NCI-H524 treated with DMSO at 0.1 percent for 48 hours (cell line): Measurements from ENCODE around the gene TNRC6C.

ENCODE experiments used
- DNase-seq: peaks from one replicate; lab custom pipeline; 2025; lab: John Stamatoyannopoulos, UW

Gene TNRC6C

GRCh38 chr17:78013683-78014467 lies 55.4 kb downstream of the TNRC6C start:
- DNase-seq, result peak; percentile 47

GRCh38 chr17:78014646-78015045 lies 56.1 kb downstream of the TNRC6C start:
- peak; percentile 25 for DNase-seq

- no peak for DNase-seq
These were observed 58.3 kb downstream of the TNRC6C start for GRCh38 chr17:78016852-78017251.

GRCh38 chr17:78019367-78019975 lies 61.0 kb downstream of the TNRC6C start:
- DNase-seq, result no peak

- no peak for DNase-seq
These were observed 61.6 kb downstream of the TNRC6C start for GRCh38 chr17:78019976-78020716.

GRCh38 chr17:78020717-78021108 lies 62.2 kb downstream of the TNRC6C start:
- no peak for DNase-seq

- no peak for DNase-seq
These were observed 63.9 kb downstream of the TNRC6C start for GRCh38 chr17:78022425-78022824.

- no peak for DNase-seq
These were observed 64.5 kb downstream of the TNRC6C start for GRCh38 chr17:78023042-78023441.

GRCh38 chr17:78026381-78026780 lies 67.9 kb downstream of the TNRC6C start:
- DNase-seq, result no peak

- DNase-seq, result no peak
These were observed 68.6 kb downstream of the TNRC6C start for GRCh38 chr17:78027121-78027520.

GRCh38 chr17:78029697-78030096 lies 71.2 kb downstream of the TNRC6C start:
- no peak for DNase-seq

GRCh38 chr17:78031435-78031834 lies 72.9 kb downstream of the TNRC6C start:
- DNase-seq, result no peak

GRCh38 chr17:78032166-78032565 lies 73.7 kb downstream of the TNRC6C start:
- no peak for DNase-seq

- DNase-seq, result no peak
These were observed 76.1 kb downstream of the TNRC6C start for GRCh38 chr17:78034429-78035091.

GRCh38 chr17:78037280-78037679 lies 78.8 kb downstream of the TNRC6C start:
- DNase-seq, result no peak

GRCh38 chr17:78038748-78039288 lies 80.3 kb downstream of the TNRC6C start:
- DNase-seq, result no peak

- no peak for DNase-seq
These were observed 81.1 kb downstream of the TNRC6C start for GRCh38 chr17:78039581-78039980.

GRCh38 chr17:78040440-78041385 lies 82.2 kb downstream of the TNRC6C start:
- DNase-seq, result no peak

- DNase-seq, result no peak
These were observed 83.1 kb downstream of the TNRC6C start for GRCh38 chr17:78041386-78042179.

GRCh38 chr17:78042542-78042941 lies 84.0 kb downstream of the TNRC6C start:
- DNase-seq, result no peak
